Mucosa of stomach (tissue), 1 donor: Measurements from ENCODE around the gene OR5AL1.
"Not testable (repeated sequence)": the region's sequence is repeated elsewhere in the genome, so short reads cannot be mapped to it uniquely, and the experiment has no call there.

Source experiments
- H3K27me3 ChIP-seq: one replicate; pipeline ENCODE4 v1.7.0; 2013; ENCODE audit warnings: mild to moderate bottlenecking, low read length; ENCODE audit not compliant: control insufficient read depth, insufficient read depth
- H3K36me3 ChIP-seq: one replicate; pipeline ENCODE4 v1.7.0; 2013; ENCODE audit warnings: low read length; ENCODE audit not compliant: control insufficient read depth, insufficient read depth
- H3K4me1 ChIP-seq: one replicate; pipeline ENCODE4 v1.7.0; 2013; ENCODE audit warnings: mild to moderate bottlenecking, low read length; ENCODE audit not compliant: control insufficient read depth, insufficient read depth
- H3K4me3 ChIP-seq: one replicate; pipeline ENCODE4 v1.7.0; 2013; ENCODE audit warnings: low read length
- H3K9ac ChIP-seq: one replicate; pipeline ENCODE4 v1.7.0; 2013; ENCODE audit warnings: mild to moderate bottlenecking, low read length, moderate library complexity
- H3K9me3 ChIP-seq: one replicate; pipeline ENCODE4 v1.7.0; 2013; ENCODE audit warnings: mild to moderate bottlenecking, low read length, moderate library complexity; ENCODE audit not compliant: control insufficient read depth
- donor health status: Pancreatic carcinoma.

Gene OR5AL1

GRCh38 chr11:56412396-56412795 lies at the start of gene OR5AL1:
OR5AL1 (plus strand) TSS chr11:56412696.
- Histone ChIP-seq H3K4me3 (no peak within 1 kb of the TSS), H3K9me3 (no peaks in the 10 kb centered on the region), H3K9ac (no peak within 1 kb of the TSS)

GRCh38 chr11:56375324-56375723 lies 37.2 kb upstream of the OR5AL1 start, which contains the start of gene OR8U1:
OR8U1 (plus strand) TSS chr11:56375624; CDS start chr11:56375624, 0 bp downstream.
- Histone ChIP-seq H3K9ac (no peak within 1 kb of the TSS), H3K9me3 (no peaks in the 10 kb centered on the region), H3K27me3 (no peaks in the 10 kb centered on the region), H3K4me1 (no peaks in the 10 kb centered on the region), H3K36me3 (no peaks in the 10 kb centered on the region), H3K4me3 (no peak within 1 kb of the TSS)

More at GRCh38 chr11:56412396-56412795, at the start of gene OR5AL1:
- Histone ChIP-seq H3K4me1 (no peaks in the 10 kb centered on the region), H3K36me3 (no peaks in the 10 kb centered on the region), H3K27me3 (no peaks in the 10 kb centered on the region)

GRCh38 chr11:56380120-56380519 lies 32.4 kb upstream of the OR5AL1 start:
- H3K9me3 ChIP-seq = no peaks in the 10 kb centered on the region
- no peaks in the 10 kb centered on the region for H3K36me3 ChIP-seq
- no peak overlapping the region for H3K4me3 ChIP-seq
- H3K4me1 ChIP-seq = no peaks in the 10 kb centered on the region
- no peak overlapping the region for H3K9ac ChIP-seq
- no peaks in the 10 kb centered on the region for H3K27me3 ChIP-seq

DNA sequence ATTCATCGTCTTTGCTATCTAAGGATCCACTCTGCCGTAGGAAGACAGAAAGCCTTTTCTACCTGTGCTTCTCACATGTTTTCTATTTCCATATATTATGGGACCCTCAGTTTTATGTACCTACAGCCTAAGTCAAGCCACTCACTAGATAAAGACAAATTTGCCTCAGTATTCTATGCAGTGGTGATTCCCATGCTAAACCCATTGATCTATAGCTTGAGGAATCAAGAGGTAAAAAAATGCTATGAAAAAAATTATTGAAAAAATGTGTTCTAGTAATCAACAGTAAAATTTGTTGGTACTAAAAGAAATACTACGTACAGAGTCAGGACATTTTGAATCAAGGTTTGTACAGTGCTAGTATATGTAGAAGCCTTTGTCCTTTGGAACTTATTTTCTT lies 18.1 kb upstream of the OR5AL1 start:
- Histone ChIP-seq H3K4me1 (no peaks in the 10 kb centered on the region), H3K27me3 (no peaks in the 10 kb centered on the region), H3K9ac (no peak overlapping the region), H3K4me3 (no peak overlapping the region), H3K36me3 (no peaks in the 10 kb centered on the region), H3K9me3 (no peaks in the 10 kb centered on the region)

DNA sequence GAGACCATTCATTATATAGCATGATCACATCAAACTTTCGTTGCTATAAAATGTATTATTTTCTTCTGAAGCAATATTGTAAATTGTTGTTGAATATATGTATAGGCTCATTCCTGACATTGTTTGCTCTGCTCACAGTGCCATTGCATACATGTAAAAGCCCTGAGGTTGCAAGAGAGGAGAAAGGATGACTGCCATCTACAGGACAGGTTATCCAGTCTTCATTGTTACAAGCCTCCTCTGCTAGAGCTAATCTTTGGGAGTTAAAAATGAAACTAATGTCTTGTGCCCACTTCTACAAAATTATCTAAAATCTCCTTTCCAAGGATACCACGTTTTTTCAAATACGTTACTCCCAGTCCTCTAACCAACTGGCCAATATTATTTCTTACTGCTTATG lies 16.4 kb upstream of the OR5AL1 start:
- H3K4me3 ChIP-seq = no peak overlapping the region
- no peaks in the 10 kb centered on the region for H3K4me1 ChIP-seq

GRCh38 chr11:56401858-56402461 lies 10.5 kb upstream of the OR5AL1 start:
- not testable (repeated sequence) for H3K4me1 ChIP-seq, H3K4me3 ChIP-seq, H3K36me3 ChIP-seq, H3K9me3 ChIP-seq, H3K27me3 ChIP-seq, H3K9ac ChIP-seq

More for the DNA sequence above, 16.4 kb upstream of the OR5AL1 start:
- Histone ChIP-seq H3K9me3 (no peaks in the 10 kb centered on the region), H3K36me3 (no peaks in the 10 kb centered on the region), H3K9ac (no peak overlapping the region), H3K27me3 (no peaks in the 10 kb centered on the region)

DNA sequence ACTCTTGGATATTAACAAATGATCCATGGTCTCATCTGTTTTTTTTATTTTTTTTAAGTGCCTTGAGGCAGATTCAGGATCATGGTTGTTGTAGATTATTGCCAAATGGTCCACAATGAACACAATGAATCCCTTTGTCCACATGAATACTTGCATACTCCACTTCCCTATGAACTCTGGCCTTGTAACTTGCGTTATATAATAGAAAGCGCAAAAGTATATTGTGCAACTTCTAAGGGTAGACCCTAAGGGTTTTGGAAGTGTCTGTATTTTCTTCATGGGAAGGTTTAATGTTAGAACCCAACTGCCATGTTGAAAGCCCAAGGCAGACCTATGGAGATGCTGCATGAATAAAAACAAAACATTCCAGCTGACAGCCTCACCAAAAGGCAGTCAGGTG lies 8.1 kb upstream of the OR5AL1 start:
- H3K4me3 ChIP-seq = no peak overlapping the region
- no peaks in the 10 kb centered on the region for H3K27me3 ChIP-seq
- H3K9ac ChIP-seq = no peak overlapping the region
- H3K4me1 ChIP-seq = no peaks in the 10 kb centered on the region
- no peaks in the 10 kb centered on the region for H3K36me3 ChIP-seq
- H3K9me3 ChIP-seq = no peaks in the 10 kb centered on the region

- Histone ChIP-seq H3K9me3 (no peaks in the 10 kb centered on the region), H3K9ac (no peak overlapping the region), H3K27me3 (no peaks in the 10 kb centered on the region), H3K4me3 (no peak overlapping the region), H3K4me1 (no peaks in the 10 kb centered on the region), H3K36me3 (no peaks in the 10 kb centered on the region)
Measured at GRCh38 chr11:56410801-56411200, 1.7 kb upstream of the OR5AL1 start.

DNA sequence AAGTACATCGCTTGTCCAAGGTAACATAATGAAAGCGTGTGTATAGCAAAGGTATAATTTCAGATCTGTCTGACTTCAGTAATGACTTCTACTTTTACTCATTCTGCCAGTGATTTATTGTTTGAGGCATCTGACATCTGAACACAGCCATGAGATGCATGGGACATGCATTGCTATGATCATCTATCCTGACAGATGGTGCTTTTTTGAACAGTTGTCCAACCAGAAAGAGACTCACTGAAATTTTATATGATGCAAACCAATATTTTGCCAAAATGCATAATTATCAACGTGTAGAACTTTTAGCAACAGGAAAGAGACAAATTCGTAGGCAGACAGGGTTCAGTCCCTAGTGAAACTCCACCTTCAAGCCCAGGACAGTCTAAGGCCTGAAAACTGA lies 41.0 kb downstream of the OR5AL1 start:
- Histone ChIP-seq H3K36me3 (no peaks in the 10 kb centered on the region), H3K4me3 (no peak overlapping the region), H3K9ac (no peak overlapping the region), H3K27me3 (no peaks in the 10 kb centered on the region), H3K4me1 (no peaks in the 10 kb centered on the region), H3K9me3 (no peaks in the 10 kb centered on the region)

DNA sequence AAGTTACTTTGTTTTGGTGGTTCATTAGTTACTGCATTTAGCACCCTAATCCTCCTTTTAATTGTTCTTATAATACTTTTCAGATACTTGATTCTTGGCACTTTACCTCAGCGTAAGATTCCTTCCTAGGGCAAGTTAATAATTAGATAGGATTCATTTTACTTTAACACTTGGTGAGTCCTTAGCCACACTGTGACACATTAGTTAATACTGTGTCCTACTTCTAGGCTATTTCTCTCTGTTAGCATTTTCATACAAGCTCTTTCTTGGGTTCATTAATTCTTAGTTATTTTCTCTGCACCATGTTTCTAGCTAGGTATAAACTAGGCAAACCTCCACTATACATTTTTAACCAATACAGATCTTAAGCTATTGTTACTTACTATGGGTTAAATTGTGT lies 44.6 kb downstream of the OR5AL1 start:
- no peaks in the 10 kb centered on the region for H3K27me3 ChIP-seq
- no peak overlapping the region for H3K4me3 ChIP-seq
- H3K9me3 ChIP-seq = no peaks in the 10 kb centered on the region
- no peak overlapping the region for H3K9ac ChIP-seq
- H3K4me1 ChIP-seq = no peaks in the 10 kb centered on the region
- no peaks in the 10 kb centered on the region for H3K36me3 ChIP-seq
